Neural progenitor cell (in vitro differentiated cells): ENCODE results near the gene GPNMB. TPM values are rescaled to one million over a fixed set of nuclear protein-coding genes. Genes with fewer than 3 reads are reported as not detected.

Experiments used
- DNase-seq: peaks from one replicate; pipeline ENCODE4 v3.0.0-alpha.2; 2016; ENCODE audit warnings: low spot score
- H2AFZ ChIP-seq: fragments of 200-600 bp; sonication (generic); replicated peaks from 2 replicates; pipeline ENCODE4 v1.6.1; 2016; ENCODE audit warnings: antibody characterized with exemption
- H3F3A ChIP-seq: fragments of 200-600 bp; sonication (generic); 2 replicates; pipeline ENCODE4 v1.6.1; 2016; ENCODE audit warnings: antibody characterized with exemption, low read depth
- H3K27ac ChIP-seq: fragments of 200-600 bp; sonication (generic); 2 replicates; pipeline ENCODE4 v1.5.1; 2016; ENCODE audit warnings: mild to moderate bottlenecking
- H3K27me3 ChIP-seq: fragments of 200-600 bp; sonication (generic); 2 replicates; pipeline ENCODE4 v1.6.1; 2016; ENCODE audit warnings: mild to moderate bottlenecking, moderate library complexity
- H3K36me3 ChIP-seq: fragments of 200-600 bp; sonication (generic); 2 replicates; pipeline ENCODE4 v1.5.1; 2016
- H3K4me1 ChIP-seq: fragments of 200-600 bp; sonication (generic); 2 replicates; pipeline ENCODE4 v1.6.1; 2016; ENCODE audit warnings: mixed run types
- H3K4me2 ChIP-seq: fragments of 200-600 bp; sonication (generic); 2 replicates; pipeline ENCODE4 v1.6.1; 2016
- H3K4me3 ChIP-seq: fragments of 200-600 bp; sonication (generic); 2 replicates; pipeline ENCODE4 v1.5.1; 2016
- H3K79me2 ChIP-seq: fragments of 200-600 bp; sonication (generic); 2 replicates; pipeline ENCODE4 v1.6.1; 2016; ENCODE audit warnings: low read depth
- H3K9ac ChIP-seq: fragments of 200-600 bp; sonication (generic); 2 replicates; pipeline ENCODE4 v1.6.1; 2016
- H3K9me3 ChIP-seq: fragments of 200-600 bp; sonication (generic); 2 replicates; pipeline ENCODE4 v1.5.1; 2016; ENCODE audit warnings: low read depth
- H4K20me1 ChIP-seq: fragments of 200-600 bp; sonication (generic); 2 replicates; pipeline ENCODE4 v1.6.1; 2016; ENCODE audit warnings: low read depth
- H3K27ac Mint-ChIP-seq: 3 replicates; pipeline ENCODE4 v1.8.0; 2021; ENCODE audit warnings: mixed read lengths
- H3K27me3 Mint-ChIP-seq: 2 replicates; pipeline ENCODE4 v1.8.0; 2022; ENCODE audit warnings: low read depth, mild to moderate bottlenecking, inconsistent platforms, moderate library complexity, mixed read lengths; ENCODE audit not compliant: insufficient read depth
- H3K36me3 Mint-ChIP-seq: 3 replicates; pipeline ENCODE4 v1.8.0; 2021; ENCODE audit warnings: mixed read lengths
- H3K4me1 Mint-ChIP-seq: 3 replicates; pipeline ENCODE4 v1.8.0; 2021; ENCODE audit warnings: mixed read lengths
- H3K4me3 Mint-ChIP-seq: 3 replicates; pipeline ENCODE4 v1.8.0; 2021; ENCODE audit warnings: mild to moderate bottlenecking, moderate library complexity, mixed read lengths
- H3K9me3 Mint-ChIP-seq: 3 replicates; pipeline ENCODE4 v1.8.0; 2020; ENCODE audit warnings: mixed read lengths
- EZH2 ChIP-seq: fragments of 200-600 bp; sonication (generic); IDR thresholded peaks from 2 replicates; pipeline ENCODE4 v1.6.1; 2017; ENCODE audit warnings: antibody characterized with exemption, mild to moderate bottlenecking, moderate library complexity
- EZH2phosphoT487 ChIP-seq: fragments of 200-600 bp; sonication (generic); IDR thresholded peaks from 2 replicates; pipeline ENCODE4 v1.6.1; 2017; ENCODE audit warnings: antibody characterized with exemption
- total RNA-seq: library from RNA; depleted of rRNA; stranded (reverse); fragments of >200 nt; gene quantifications from 2 replicates; pipeline ENCODE4 v1.2.3, GENCODE V29; 2015; ENCODE audit warnings: low replicate concordance
- TF ChIP-seq, protein P1 (sequence below): fragments of 200-600 bp; sonication (generic); IDR thresholded peaks from 2 replicates; pipeline ENCODE4 v1.5.1; 2017; ENCODE audit warnings: antibody characterized with exemption, mild to moderate bottlenecking

Gene GPNMB
- total RNA-seq, 1 donor from 2014 or later: not detected

DNA sequence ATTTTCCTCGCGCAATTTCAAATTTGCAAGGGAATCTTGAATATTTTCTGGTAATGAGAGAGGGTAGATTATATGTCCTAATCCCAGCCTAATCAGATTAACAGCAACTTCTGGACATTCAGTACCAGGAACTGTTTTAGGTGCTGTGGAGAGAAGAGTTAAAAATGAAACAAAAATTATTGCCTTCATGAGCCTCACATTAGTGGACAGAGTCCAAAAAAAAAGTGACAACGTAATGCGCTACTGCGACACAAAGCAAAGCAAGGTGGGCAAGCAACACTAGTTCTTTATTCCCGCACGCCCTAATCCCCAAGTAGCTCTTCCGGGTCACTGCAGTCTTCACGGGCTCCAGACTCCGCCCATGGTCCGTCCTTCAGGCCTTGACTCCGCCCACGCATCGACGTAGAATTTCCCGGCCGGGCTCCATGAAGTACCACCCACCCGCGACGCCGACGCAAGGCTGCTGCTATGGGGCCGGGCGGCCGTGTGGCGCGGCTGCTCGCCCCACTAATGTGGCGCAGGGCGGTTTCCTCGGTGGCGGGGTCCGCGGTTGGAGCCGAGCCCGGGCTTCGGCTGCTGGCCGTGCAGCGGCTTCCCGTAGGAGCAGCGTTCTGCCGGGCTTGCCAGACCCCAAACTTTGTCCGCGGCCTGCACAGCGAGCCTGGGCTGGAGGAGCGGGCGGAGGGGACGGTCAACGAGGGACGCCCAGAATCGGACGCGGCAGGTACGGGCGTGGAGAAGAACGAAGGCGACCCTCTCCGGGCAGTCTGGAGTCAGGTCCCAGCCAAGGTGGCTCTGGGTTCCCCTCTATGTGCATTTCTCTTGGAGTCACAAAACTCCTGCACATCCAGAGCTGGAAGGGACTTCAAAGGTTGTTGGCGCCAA, 52.6 kb downstream of the GPNMB start, which contains the start of gene MALSU1:
MALSU1 (plus strand) TSS at position 455 of the 885 bp plus-strand sequence; CDS start at position 469, 14 bp downstream.
- peaks cover 12% of the 10 kb centered on the region for H4K20me1 ChIP-seq
- DNase-seq: peak; percentile 98
- Mint-ChIP-seq H3K4me3 (peak within 1 kb of the TSS; percentile 94), H3K36me3 (peaks cover 14% of the 10 kb centered on the region), H3K27me3 (peaks cover 6% of the 10 kb centered on the region), H3K27ac (peak within 1 kb of the TSS; percentile 74), H3K9me3 (no peaks in the 10 kb centered on the region), H3K4me1 (peaks cover 25% of the 10 kb centered on the region)
- H3K4me1 ChIP-seq: peaks cover 6% of the 10 kb centered on the region
- H2AFZ ChIP-seq: peak within 1 kb of the TSS; percentile 77
- peaks cover 50% of the 10 kb centered on the region for H3K79me2 ChIP-seq
- no peaks in the 10 kb centered on the region for H3K27me3 ChIP-seq
- TF ChIP-seq EZH2 (peak; percentile 50), EZH2phosphoT487 (no peak)
- TF ChIP-seq, protein P1, sequence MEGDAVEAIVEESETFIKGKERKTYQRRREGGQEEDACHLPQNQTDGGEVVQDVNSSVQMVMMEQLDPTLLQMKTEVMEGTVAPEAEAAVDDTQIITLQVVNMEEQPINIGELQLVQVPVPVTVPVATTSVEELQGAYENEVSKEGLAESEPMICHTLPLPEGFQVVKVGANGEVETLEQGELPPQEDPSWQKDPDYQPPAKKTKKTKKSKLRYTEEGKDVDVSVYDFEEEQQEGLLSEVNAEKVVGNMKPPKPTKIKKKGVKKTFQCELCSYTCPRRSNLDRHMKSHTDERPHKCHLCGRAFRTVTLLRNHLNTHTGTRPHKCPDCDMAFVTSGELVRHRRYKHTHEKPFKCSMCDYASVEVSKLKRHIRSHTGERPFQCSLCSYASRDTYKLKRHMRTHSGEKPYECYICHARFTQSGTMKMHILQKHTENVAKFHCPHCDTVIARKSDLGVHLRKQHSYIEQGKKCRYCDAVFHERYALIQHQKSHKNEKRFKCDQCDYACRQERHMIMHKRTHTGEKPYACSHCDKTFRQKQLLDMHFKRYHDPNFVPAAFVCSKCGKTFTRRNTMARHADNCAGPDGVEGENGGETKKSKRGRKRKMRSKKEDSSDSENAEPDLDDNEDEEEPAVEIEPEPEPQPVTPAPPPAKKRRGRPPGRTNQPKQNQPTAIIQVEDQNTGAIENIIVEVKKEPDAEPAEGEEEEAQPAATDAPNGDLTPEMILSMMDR: no peak
- H3K9me3 ChIP-seq: no peaks in the 10 kb centered on the region
- peaks cover 10% of the 10 kb centered on the region for H3F3A ChIP-seq
- no peak within 1 kb of the TSS for H3K27ac ChIP-seq
- H3K4me2 ChIP-seq: peak within 1 kb of the TSS; percentile 91
- no peaks in the 10 kb centered on the region for H3K36me3 ChIP-seq
- H3K4me3 ChIP-seq: peak within 1 kb of the TSS; percentile 88
- H3K9ac ChIP-seq: peak within 1 kb of the TSS; percentile 92

DNA sequence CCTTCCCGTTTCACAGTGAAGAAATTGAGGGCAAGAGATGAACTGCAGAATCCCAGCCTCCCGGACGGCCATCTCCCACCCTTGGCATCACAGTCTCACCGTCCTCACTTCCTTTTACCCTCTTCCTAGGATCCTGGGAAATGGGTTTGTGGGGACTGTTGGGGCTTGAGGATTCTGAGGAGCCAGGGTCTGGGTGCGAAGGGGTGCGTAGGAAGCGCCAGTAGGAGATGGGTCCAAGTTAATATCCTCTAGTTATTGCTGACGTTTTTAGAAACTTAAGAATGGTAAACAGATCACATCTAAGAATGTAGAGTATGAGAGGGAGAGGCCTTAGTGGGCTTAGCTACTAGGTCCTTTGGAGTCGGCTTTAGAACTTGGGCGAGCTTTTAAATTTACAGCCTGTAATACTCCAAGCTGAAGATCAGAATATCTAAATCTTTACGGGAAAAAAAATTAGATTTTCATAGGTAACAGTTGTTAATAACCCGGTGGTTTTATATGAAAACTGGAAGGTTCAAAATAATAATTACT, 53.3 kb downstream of the GPNMB start:
- H3F3A ChIP-seq: peaks cover 17% of the 10 kb centered on the region
- Mint-ChIP-seq H3K4me1 (peaks cover 25% of the 10 kb centered on the region), H3K36me3 (peaks cover 21% of the 10 kb centered on the region), H3K4me3 (peak overlapping the region; percentile 94), H3K9me3 (no peaks in the 10 kb centered on the region), H3K27ac (peak overlapping the region; percentile 68), H3K27me3 (peaks cover 4% of the 10 kb centered on the region)
- H3K4me1 ChIP-seq: peaks cover 6% of the 10 kb centered on the region
- TF ChIP-seq EZH2 (no peak), EZH2phosphoT487 (no peak)
- TF ChIP-seq, protein P1: no peak
- H4K20me1 ChIP-seq: peaks cover 15% of the 10 kb centered on the region
- no peaks in the 10 kb centered on the region for H3K36me3 ChIP-seq
- peak overlapping the region; percentile 92 for H3K9ac ChIP-seq
- no peaks in the 10 kb centered on the region for H3K9me3 ChIP-seq
- H2AFZ ChIP-seq: peak overlapping the region; percentile 77
- H3K79me2 ChIP-seq: peaks cover 57% of the 10 kb centered on the region
- peak overlapping the region; percentile 88 for H3K4me3 ChIP-seq
- DNase-seq: no peak
- H3K4me2 ChIP-seq: peak overlapping the region; percentile 91
- no peaks in the 10 kb centered on the region for H3K27me3 ChIP-seq
- no peak overlapping the region for H3K27ac ChIP-seq

DNA sequence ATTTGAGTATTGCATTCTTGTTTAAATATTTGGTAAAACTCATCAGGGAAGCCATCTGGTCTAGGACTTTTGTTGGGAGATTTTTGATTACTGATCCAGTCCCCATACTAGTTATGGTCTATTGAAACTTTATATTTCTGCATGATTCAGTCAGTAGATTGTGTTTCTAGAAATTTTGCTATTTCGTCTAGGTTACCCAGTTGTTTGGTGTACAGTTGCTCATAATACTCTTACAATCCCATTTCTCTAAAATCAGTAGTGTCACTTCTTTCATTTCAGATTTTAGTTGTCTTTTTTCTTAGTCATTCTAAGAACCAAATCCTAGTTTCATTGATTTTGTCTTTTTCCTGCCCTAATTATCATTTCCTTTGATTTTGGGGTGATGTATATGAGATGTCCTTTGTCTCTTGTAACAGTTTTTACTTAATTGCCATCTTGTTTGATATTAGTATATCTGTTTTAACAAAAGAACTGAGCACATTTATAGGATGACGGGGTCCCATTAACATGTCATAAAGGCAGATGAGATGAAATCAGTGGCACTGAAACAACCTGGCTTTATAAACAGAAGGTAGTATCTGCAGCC, 60.5 kb downstream of the GPNMB start:
- Histone ChIP-seq H3K9ac (no peak overlapping the region), H3K4me3 (no peak overlapping the region), H3K79me2 (peaks cover 72% of the 10 kb centered on the region), H3K36me3 (peaks cover 26% of the 10 kb centered on the region), H3K4me2 (no peak overlapping the region), H3K27ac (peak overlapping the region; percentile 21), H3K4me1 (no peaks in the 10 kb centered on the region), H3F3A (peaks cover 64% of the 10 kb centered on the region), H3K9me3 (no peaks in the 10 kb centered on the region), H4K20me1 (peaks cover 7% of the 10 kb centered on the region), H2AFZ (no peak overlapping the region), H3K27me3 (no peaks in the 10 kb centered on the region)
- no peak overlapping the region for H3K27ac Mint-ChIP-seq
- H3K4me3 Mint-ChIP-seq: no peak overlapping the region
- no peak for DNase-seq
- H3K9me3 Mint-ChIP-seq: peaks cover 6% of the 10 kb centered on the region
- H3K4me1 Mint-ChIP-seq: peaks cover 12% of the 10 kb centered on the region
- H3K36me3 Mint-ChIP-seq: peaks cover 57% of the 10 kb centered on the region
- TF ChIP-seq, protein P1: no peak
- TF ChIP-seq EZH2phosphoT487: no peak
- no peak for TF ChIP-seq EZH2
- peaks cover 3% of the 10 kb centered on the region for H3K27me3 Mint-ChIP-seq
